ENCODE data around the gene LHX4.

Gene LHX4

DNA sequence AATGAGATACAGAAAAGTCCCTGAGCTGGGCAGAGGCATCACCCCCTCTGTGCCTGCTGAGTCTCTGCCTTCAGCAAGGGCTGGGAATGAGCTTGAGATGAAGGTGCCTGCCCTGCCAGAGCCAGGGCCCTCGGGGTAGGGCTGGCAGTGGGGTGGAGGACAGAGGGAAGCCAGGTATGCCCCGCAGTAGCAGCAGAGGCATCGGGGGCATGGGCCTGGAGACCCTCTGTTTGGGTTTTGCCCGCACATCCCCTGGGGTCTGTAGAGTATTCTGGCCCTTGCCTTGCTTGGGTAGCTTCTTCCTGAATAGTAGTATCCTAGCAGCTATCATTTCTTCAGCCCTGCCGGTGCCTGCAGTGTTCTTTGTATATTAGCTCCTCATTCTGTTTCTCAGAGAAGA is 42.4 kb upstream of the LHX4 start:
- Histone ChIP-seq H3K9me3 (ENCODE audit: low read length) (no peaks in the 10 kb centered on the region), H3K4me1 (ENCODE audit: insufficient read depth, low read length, severe bottlenecking) (no peaks in the 10 kb centered on the region), H3K4me2 (ENCODE audit: low read length) (no peak overlapping the region), H3K9ac (ENCODE audit: low read length) (no peak overlapping the region), H3K36me3 (ENCODE audit: insufficient read depth, low read length) (no peaks in the 10 kb centered on the region), H2AFZ (ENCODE audit: low read length) (no peak overlapping the region), H3K79me2 (ENCODE audit: insufficient read depth, low read length) (no peaks in the 10 kb centered on the region), H3K27me3 (ENCODE audit: insufficient read depth, low read length) (0 out of 2 replicates have a peak, but pooled peaks cover 5% of the 10 kb centered on the region), H3K27ac (ENCODE audit: low read depth, low read length, poor library complexity, severe bottlenecking) (no peak overlapping the region), H3K9me2 (ENCODE audit: low read depth, low read length) (no peaks in the 10 kb centered on the region), H3F3A (ENCODE audit: insufficient read depth, low read length) (no peaks in the 10 kb centered on the region), H4K20me1 (ENCODE audit: insufficient read depth, low read length) (no peaks in the 10 kb centered on the region), H3K4me3 (ENCODE audit: low read depth, low read length, poor library complexity, severe bottlenecking) (no peak overlapping the region)
- TF ChIP-seq, protein P1, sequence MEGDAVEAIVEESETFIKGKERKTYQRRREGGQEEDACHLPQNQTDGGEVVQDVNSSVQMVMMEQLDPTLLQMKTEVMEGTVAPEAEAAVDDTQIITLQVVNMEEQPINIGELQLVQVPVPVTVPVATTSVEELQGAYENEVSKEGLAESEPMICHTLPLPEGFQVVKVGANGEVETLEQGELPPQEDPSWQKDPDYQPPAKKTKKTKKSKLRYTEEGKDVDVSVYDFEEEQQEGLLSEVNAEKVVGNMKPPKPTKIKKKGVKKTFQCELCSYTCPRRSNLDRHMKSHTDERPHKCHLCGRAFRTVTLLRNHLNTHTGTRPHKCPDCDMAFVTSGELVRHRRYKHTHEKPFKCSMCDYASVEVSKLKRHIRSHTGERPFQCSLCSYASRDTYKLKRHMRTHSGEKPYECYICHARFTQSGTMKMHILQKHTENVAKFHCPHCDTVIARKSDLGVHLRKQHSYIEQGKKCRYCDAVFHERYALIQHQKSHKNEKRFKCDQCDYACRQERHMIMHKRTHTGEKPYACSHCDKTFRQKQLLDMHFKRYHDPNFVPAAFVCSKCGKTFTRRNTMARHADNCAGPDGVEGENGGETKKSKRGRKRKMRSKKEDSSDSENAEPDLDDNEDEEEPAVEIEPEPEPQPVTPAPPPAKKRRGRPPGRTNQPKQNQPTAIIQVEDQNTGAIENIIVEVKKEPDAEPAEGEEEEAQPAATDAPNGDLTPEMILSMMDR (IDR thresholded peaks at IDR 0.05; ENCODE audit: low read length), result no peak
- no peak for TF ChIP-seq EZH2 (IDR thresholded peaks at IDR 0.05; ENCODE audit: borderline replicate concordance, low read length)

DNA sequence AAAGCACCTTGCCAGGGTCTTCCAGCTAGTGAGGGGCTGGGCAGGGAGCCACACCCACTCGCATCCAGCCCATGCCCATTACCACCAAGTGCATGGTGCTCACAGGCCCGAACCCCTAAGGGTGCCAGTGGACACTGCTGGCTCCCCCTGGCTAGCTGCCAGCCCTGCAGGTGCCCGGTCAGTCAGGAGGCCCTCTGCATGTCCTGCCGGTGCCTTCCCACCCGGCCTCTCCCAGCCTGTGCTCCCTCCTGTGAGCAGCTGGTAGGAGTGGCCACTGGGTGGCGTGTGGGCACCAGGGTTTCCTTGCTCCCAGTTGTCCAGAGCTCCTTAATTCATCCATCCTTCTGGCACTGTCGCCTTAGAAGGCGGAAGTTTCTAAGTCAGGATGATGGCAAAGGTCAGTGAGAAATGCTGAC is 42.0 kb upstream of the LHX4 start:
- Histone ChIP-seq H3F3A (ENCODE audit: insufficient read depth, low read length) (no peaks in the 10 kb centered on the region), H4K20me1 (ENCODE audit: insufficient read depth, low read length) (no peaks in the 10 kb centered on the region), H3K4me2 (ENCODE audit: low read length) (no peak overlapping the region), H3K4me1 (ENCODE audit: insufficient read depth, low read length, severe bottlenecking) (no peaks in the 10 kb centered on the region), H3K27ac (ENCODE audit: low read depth, low read length, poor library complexity, severe bottlenecking) (no peak overlapping the region), H2AFZ (ENCODE audit: low read length) (no peak overlapping the region), H3K79me2 (ENCODE audit: insufficient read depth, low read length) (no peaks in the 10 kb centered on the region), H3K36me3 (ENCODE audit: insufficient read depth, low read length) (no peaks in the 10 kb centered on the region), H3K9me3 (ENCODE audit: low read length) (no peaks in the 10 kb centered on the region), H3K4me3 (ENCODE audit: low read depth, low read length, poor library complexity, severe bottlenecking) (no peak overlapping the region), H3K27me3 (ENCODE audit: insufficient read depth, low read length) (0 out of 2 replicates have a peak, but pooled peaks cover 5% of the 10 kb centered on the region), H3K9me2 (ENCODE audit: low read depth, low read length) (no peaks in the 10 kb centered on the region), H3K9ac (ENCODE audit: low read length) (no peak overlapping the region)
- TF ChIP-seq, protein P1 (IDR thresholded peaks at IDR 0.05; ENCODE audit: low read length), result peak; percentile 87
- TF ChIP-seq EZH2 (IDR thresholded peaks at IDR 0.05; ENCODE audit: borderline replicate concordance, low read length), result no peak

DNA sequence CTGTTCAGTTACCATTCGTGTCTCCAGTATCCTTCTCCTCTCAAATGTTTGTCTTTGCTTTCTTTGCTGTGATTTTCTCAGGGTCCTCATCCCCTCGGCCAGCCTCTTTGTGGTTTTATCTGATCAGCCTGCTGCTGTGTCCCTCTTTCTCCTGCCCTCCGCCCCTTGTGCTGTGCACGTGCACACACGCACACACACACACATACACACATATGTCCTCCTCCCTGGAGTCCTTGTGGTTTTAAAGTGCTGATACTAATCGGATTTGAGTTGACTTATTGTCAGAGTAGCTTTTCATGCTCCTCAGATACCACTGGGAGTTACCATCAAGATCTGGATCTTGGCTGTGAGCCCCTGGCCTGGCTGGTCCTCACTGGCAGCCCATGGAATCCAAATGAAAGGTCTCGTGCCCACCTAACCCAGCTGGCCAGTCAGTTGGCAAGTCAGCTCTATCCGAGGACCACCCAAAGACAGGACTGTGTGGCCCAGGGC is 41.3 kb upstream of the LHX4 start:
- Histone ChIP-seq H3K4me3 (ENCODE audit: low read depth, low read length, poor library complexity, severe bottlenecking) (no peak overlapping the region), H3K27me3 (ENCODE audit: insufficient read depth, low read length) (0 out of 2 replicates have a peak, but pooled peaks cover 5% of the 10 kb centered on the region), H3K4me1 (ENCODE audit: insufficient read depth, low read length, severe bottlenecking) (no peaks in the 10 kb centered on the region), H3K9me3 (ENCODE audit: low read length) (no peaks in the 10 kb centered on the region), H3K9ac (ENCODE audit: low read length) (no peak overlapping the region), H3K79me2 (ENCODE audit: insufficient read depth, low read length) (no peaks in the 10 kb centered on the region), H3K9me2 (ENCODE audit: low read depth, low read length) (no peaks in the 10 kb centered on the region), H3K4me2 (ENCODE audit: low read length) (no peak overlapping the region), H3K27ac (ENCODE audit: low read depth, low read length, poor library complexity, severe bottlenecking) (no peak overlapping the region), H2AFZ (ENCODE audit: low read length) (no peak overlapping the region), H3F3A (ENCODE audit: insufficient read depth, low read length) (no peaks in the 10 kb centered on the region), H3K36me3 (ENCODE audit: insufficient read depth, low read length) (no peaks in the 10 kb centered on the region), H4K20me1 (ENCODE audit: insufficient read depth, low read length) (no peaks in the 10 kb centered on the region)
- TF ChIP-seq, protein P1 (IDR thresholded peaks at IDR 0.05; ENCODE audit: low read length), result no peak
- no peak for TF ChIP-seq EZH2 (IDR thresholded peaks at IDR 0.05; ENCODE audit: borderline replicate concordance, low read length)
